HuH-7.5 (cell line): ENCODE data around the gene FAM3A.
"Not testable (repeated sequence)": the region's sequence is repeated elsewhere in the genome, so short reads cannot be mapped to it uniquely, and the experiment has no call there.

Experiments used
- DNase-seq: peaks from one replicate; pipeline ENCODE4 v3.0.0; 2011; ENCODE audit warnings: low spot score

Gene FAM3A

GRCh38 chrX:154502989-154503388 lies 13.0 kb downstream of the FAM3A start:
- no peak for DNase-seq

- DNase-seq, result no peak
Observed at GRCh38 chrX:154502098-154502497, 13.9 kb downstream of the FAM3A start.

- DNase-seq, result not testable (repeated sequence)
Observed at GRCh38 chrX:154501423-154501822, 14.6 kb downstream of the FAM3A start.

- not testable (repeated sequence) for DNase-seq
Observed at GRCh38 chrX:154496591-154497137, 19.4 kb downstream of the FAM3A start.

- no peak for DNase-seq
Observed at GRCh38 chrX:154495472-154495922, 20.5 kb downstream of the FAM3A start.

- no peak for DNase-seq
Observed at GRCh38 chrX:154494715-154495114, 21.3 kb downstream of the FAM3A start.

GRCh38 chrX:154490414-154491083 lies 25.5 kb downstream of the FAM3A start, which contains the start of gene SLC10A3:
Gene SLC10A3, minus strand, starts transcription at chrX:154490629. Its CDS starts 1,689 bp downstream, at chrX:154488940.
- peak; percentile 89 for DNase-seq

- peak; percentile 22 for DNase-seq
Observed at GRCh38 chrX:154490021-154490413, 26.0 kb downstream of the FAM3A start.

GRCh38 chrX:154489182-154489581 lies 26.9 kb downstream of the FAM3A start:
- DNase-seq, result no peak

- DNase-seq, result no peak
Observed at GRCh38 chrX:154488336-154489075, 27.5 kb downstream of the FAM3A start.

GRCh38 chrX:154487518-154488290 lies 28.3 kb downstream of the FAM3A start:
- no peak for DNase-seq

GRCh38 chrX:154486396-154487207 lies 29.4 kb downstream of the FAM3A start, which contains the start of gene UBL4A:
Gene UBL4A, minus strand, starts transcription at chrX:154486615. Its CDS starts 31 bp downstream, at chrX:154486584.
- peak; percentile 63 for DNase-seq

GRCh38 chrX:154486052-154486395 lies 30.0 kb downstream of the FAM3A start:
- peak; percentile 28 for DNase-seq

- DNase-seq, result no peak
Observed at GRCh38 chrX:154485150-154486051, 30.6 kb downstream of the FAM3A start.

- no peak for DNase-seq
Observed at GRCh38 chrX:154484255-154485149, 31.5 kb downstream of the FAM3A start.

GRCh38 chrX:154483325-154483724 lies 32.7 kb downstream of the FAM3A start:
- no peak for DNase-seq

- no peak for DNase-seq
Observed at GRCh38 chrX:154482786-154483185, 33.2 kb downstream of the FAM3A start.

- no peak for DNase-seq
Observed at GRCh38 chrX:154481911-154482601, 34.0 kb downstream of the FAM3A start.

- DNase-seq, result no peak
Observed at GRCh38 chrX:154481195-154481594, 34.8 kb downstream of the FAM3A start.
